ENCODE measurements around the gene SNN.

DNA sequence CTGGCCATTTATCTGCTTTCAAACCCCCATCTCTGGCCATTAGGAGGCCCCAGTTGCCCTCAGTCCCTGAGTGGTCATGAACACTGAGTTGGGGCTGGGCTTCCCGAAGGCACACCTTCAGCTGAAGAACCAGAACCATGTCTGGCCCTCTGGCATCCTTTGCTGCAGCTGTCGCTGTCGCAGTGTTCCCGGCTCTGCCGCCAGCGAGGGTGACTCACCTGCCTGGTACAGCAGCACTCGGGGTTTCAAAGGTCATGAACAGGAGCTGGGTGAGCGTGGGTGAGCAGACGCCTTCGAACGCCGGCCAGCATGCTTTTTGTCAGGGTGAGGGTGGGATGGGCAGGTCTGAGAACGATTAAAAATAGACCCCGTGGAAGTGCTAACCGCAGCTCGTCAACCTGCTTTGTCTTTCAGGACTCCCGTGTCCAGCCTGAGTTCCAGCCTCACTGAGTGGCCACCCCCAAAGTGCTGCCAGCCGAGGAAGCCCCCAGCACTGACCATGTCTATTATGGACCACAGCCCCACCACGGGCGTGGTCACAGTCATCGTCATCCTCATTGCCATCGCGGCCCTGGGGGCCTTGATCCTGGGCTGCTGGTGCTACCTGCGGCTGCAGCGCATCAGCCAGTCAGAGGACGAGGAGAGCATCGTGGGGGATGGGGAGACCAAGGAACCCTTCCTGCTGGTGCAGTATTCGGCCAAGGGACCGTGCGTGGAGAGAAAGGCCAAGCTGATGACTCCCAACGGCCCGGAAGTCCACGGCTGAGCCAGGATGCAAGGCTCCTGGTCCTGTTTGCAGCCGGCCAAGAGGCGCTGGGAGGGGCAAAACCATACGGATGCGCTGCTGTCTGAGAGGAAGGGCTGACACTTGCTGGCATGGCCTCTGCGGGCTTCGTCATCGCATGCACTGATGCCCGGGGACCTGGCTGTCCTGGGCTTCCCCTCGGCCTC lies 7.6 kb downstream of the SNN start:
- TF ChIP-seq POLR2AphosphoS5 (IDR thresholded peaks at IDR 0.05; ENCODE audit: low read depth, low read length) = no peak
- no peak for TF ChIP-seq FOXP2 (optimal IDR thresholded peaks at IDR 0.05; ENCODE audit: borderline replicate concordance, extremely low read depth, extremely low read length, insufficient read depth)

All from PFSK-1 (cell line).